RWPE2 (cell line): ENCODE results near the gene COL4A2.

Experiments
- ATAC-seq: fragments of 200-7000 bp; cut with Tn5 transposase; 3 replicates; pipeline ENCODE4 v1.9.1; 2021; ENCODE audit warnings: low read depth
- DNase-seq: peaks from one replicate; pipeline ENCODE4 v3.0.0-alpha.2; 2020; ENCODE audit warnings: low spot score
- H3K27ac ChIP-seq: fragments of 450-650 bp; 2 replicates; pipeline ENCODE4 v1.5.1; 2017; ENCODE audit warnings: mild to moderate bottlenecking; ENCODE audit not compliant: poor library complexity, severe bottlenecking
- H3K27me3 ChIP-seq: fragments of 250-450 bp; sonication (Bioruptor Pico); 2 replicates; pipeline ENCODE4 v1.5.1; 2021; ENCODE audit warnings: mild to moderate bottlenecking, moderate library complexity; ENCODE audit not compliant: insufficient read depth, poor library complexity, severe bottlenecking
- H3K36me3 ChIP-seq: fragments of 250-450 bp; sonication (Bioruptor Pico); 2 replicates; pipeline ENCODE4 v1.5.1; 2020; ENCODE audit warnings: low read depth, mild to moderate bottlenecking, moderate library complexity
- H3K4me1 ChIP-seq: fragments of 250-450 bp; sonication (Bioruptor Pico); 2 replicates; pipeline ENCODE4 v1.5.1; 2021; ENCODE audit warnings: mild to moderate bottlenecking, moderate library complexity; ENCODE audit not compliant: insufficient read depth, poor library complexity, severe bottlenecking
- H3K4me3 ChIP-seq: fragments of 250-450 bp; sonication (Bioruptor Pico); 2 replicates; pipeline ENCODE4 v1.5.1; 2021; ENCODE audit warnings: mild to moderate bottlenecking, moderate library complexity; ENCODE audit not compliant: severe bottlenecking
- H3K9me3 ChIP-seq: fragments of 250-450 bp; sonication (Bioruptor Pico); 2 replicates; pipeline ENCODE4 v1.5.1; 2021; ENCODE audit warnings: mild to moderate bottlenecking, moderate library complexity; ENCODE audit not compliant: severe bottlenecking
- TF ChIP-seq, protein P1 (sequence below): fragments of 450-650 bp; IDR thresholded peaks from one replicate; pipeline ENCODE4 v1.5.1; 2017; ENCODE audit warnings: mild to moderate bottlenecking, moderate library complexity; ENCODE audit not compliant: poor library complexity, severe bottlenecking

COL4A2 gene

DNA sequence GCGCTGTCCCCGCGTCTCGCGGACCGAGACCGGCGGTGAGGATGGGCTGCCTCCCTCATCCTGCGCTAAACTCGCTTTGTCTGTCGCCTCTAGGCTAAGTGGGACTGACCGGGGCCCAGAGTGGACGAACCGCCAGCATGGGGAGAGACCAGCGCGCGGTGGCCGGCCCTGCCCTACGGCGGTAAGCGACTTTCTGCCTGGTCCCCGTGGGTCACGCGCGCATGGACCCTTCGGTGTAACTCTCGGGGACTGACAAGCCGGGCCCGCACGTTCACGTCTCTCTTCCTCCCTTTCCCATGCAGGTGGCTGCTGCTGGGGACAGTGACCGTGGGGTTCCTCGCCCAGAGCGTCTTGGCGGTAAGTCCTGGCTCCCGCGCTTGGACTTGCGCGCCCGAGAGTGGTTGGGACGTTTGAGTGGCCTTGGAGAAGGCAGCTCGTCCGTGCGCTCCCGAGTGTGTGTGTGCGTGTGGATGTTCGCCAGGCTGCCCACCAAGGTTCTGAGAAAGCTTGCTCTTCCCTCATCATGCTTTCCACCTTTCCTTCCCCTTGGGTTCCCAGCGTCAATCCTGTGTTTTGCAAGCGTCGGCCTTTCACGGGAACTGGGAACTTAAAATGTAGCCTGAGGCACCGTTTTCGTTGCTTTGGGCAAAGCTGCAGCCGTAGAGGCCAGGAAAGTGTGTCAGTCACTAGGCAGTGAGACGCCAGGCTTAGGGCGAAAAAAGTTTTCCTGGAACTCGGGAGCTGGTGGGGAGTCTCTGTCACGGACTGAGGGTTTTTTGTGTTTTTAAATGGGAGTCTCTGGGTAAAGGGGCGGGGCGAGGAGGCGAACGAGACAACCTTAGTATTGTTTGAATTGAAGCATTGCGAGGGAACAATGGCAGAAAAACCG, 927 bp downstream of the COL4A2 start:
- no peaks in the 10 kb centered on the region for H3K9me3 ChIP-seq
- H3K4me1 ChIP-seq = peaks cover 35% of the 10 kb centered on the region
- TF ChIP-seq, protein P1, sequence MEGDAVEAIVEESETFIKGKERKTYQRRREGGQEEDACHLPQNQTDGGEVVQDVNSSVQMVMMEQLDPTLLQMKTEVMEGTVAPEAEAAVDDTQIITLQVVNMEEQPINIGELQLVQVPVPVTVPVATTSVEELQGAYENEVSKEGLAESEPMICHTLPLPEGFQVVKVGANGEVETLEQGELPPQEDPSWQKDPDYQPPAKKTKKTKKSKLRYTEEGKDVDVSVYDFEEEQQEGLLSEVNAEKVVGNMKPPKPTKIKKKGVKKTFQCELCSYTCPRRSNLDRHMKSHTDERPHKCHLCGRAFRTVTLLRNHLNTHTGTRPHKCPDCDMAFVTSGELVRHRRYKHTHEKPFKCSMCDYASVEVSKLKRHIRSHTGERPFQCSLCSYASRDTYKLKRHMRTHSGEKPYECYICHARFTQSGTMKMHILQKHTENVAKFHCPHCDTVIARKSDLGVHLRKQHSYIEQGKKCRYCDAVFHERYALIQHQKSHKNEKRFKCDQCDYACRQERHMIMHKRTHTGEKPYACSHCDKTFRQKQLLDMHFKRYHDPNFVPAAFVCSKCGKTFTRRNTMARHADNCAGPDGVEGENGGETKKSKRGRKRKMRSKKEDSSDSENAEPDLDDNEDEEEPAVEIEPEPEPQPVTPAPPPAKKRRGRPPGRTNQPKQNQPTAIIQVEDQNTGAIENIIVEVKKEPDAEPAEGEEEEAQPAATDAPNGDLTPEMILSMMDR = no peak
- DNase-seq (no peak), ATAC-seq (peak; percentile 2; the same call in 2 of the 3 replicates)
- H3K4me3 ChIP-seq = peak overlapping the region; percentile 69
- H3K36me3 ChIP-seq = peaks cover 43% of the 10 kb centered on the region
- peak overlapping the region; percentile 99 for H3K27ac ChIP-seq
- H3K27me3 ChIP-seq = no peaks in the 10 kb centered on the region

DNA sequence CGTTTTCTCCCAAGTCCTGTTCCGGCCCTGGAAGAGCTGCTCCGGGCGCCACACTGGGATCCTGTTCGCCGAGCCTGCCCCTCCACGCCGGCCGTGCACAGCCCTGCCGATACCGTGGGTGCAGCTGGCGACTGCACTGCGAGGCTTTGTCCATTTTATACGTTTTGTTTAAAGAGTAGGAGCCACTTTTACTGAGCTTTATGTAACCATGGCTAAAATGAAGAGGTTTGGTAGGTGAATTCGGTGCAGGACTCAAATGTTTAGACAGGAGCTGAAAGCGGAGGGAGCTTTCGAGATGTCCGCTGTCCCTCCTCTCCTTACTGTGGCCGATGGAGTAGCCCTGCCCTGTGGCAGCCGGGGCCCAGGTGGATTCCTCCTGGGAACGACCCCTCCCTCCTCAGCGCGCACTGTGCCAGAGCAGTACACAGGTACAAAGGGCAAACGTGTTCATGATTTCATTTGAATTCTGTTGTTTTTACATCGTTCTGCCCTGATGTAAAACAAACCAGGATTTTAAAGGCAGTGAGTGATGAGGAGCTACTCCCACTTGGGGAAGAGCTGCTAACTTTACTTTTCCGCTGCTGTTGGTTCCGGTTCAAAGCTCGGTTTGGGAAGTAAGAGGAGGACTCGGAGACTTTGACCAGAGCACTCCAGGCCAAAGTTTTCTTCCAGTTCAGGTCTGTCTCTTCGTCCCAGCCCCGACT, 1.7 kb downstream of the COL4A2 start:
- peaks cover 43% of the 10 kb centered on the region for H3K36me3 ChIP-seq
- ATAC-seq (peak; percentile 29), DNase-seq (no peak)
- H3K4me3 ChIP-seq = peak overlapping the region; percentile 69
- H3K9me3 ChIP-seq = no peaks in the 10 kb centered on the region
- TF ChIP-seq, protein P1 = no peak
- no peaks in the 10 kb centered on the region for H3K27me3 ChIP-seq
- peak overlapping the region; percentile 99 for H3K27ac ChIP-seq
- peaks cover 35% of the 10 kb centered on the region for H3K4me1 ChIP-seq

DNA sequence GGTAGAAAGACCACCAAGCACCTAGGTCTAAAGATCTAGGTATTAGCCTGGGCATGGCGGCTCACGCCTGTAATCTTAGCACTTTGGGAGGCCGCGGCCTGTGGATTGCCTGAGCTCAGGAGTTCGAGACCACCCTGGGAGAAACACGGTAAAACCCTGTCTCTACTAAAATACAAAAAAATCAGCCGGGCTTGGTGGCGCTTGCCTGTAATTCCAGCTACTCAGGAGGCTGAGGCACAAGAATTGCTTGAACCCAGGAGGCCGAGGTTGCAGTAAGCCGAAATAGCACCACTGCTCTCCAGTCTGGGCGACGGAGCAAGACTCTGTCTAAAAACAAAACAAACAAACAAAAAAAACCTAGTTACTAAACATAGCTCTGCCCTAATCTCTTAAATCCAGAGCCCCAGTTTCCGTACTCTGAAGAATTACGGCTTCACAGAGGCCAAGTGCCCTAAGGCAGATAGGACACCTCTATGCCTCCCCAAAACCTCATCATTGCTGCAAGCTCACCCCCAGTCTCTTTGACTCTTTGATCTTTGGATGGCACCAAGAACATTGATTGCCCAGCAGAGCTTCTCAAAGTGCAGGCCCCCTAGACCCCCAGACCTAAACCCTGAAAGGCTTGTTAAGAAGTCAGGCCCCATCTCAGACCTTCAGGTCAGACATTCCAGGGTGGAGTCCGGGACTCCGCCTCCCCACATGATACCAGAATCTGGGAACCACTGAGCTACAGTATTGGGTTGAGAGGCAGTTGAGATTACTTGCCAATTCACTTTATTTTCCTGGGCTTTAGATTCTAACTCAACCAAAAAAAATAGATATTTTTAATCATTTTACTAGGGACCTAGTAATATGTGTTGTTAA, 2.8 kb downstream of the COL4A2 start:
- TF ChIP-seq, protein P1 = no peak

DNA sequence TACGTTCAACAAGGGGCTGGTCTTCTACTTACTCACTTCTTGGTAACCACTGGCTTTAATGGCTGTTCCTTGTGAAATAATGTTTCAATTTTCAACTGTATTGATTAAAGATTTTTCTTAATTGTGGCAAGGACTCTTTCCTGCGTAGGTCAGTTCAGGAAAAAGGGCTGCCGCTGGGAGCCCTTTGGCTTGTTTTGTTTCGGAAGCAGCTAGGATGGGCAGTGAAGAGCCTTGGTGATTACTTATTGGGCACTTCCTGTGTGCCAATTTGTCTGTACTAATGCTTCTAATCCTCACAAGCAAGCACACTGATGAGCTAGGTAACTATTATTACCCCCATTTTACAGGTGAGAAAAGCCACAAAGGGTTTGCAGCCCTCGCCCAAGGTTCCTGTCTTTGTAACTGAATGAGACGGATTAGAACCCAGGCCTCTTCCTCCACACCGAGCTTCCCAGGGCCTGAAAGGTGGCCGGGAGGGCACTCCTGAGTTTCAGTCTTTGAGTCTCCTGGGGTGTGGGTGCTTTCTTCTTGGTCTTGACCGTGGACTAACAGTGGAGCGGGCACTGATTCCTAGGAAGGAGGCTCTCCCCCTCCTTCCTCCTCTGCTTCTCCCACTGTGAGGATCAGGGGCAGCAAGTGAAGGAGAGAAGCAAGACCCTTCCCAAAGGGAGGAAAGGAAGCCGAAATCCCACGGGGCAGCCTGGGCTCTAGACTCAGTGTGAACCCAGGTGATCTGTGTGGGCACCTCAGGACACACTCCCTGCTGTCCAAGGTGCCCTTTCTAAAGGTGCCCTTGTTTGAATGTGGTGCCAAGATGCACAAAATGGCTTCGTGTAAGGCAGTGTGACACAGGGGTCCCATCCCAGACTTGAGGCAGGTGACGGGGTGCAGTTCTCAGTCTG, 3.7 kb downstream of the COL4A2 start:
- ATAC-seq = no peak
- Histone ChIP-seq H3K27ac (peak overlapping the region; percentile 99), H3K4me3 (no peak overlapping the region), H3K4me1 (peaks cover 37% of the 10 kb centered on the region), H3K27me3 (no peaks in the 10 kb centered on the region), H3K36me3 (peaks cover 43% of the 10 kb centered on the region), H3K9me3 (no peaks in the 10 kb centered on the region)
- TF ChIP-seq, protein P1 = no peak
- no peak for DNase-seq

More for the DNA sequence above, 2.8 kb downstream of the COL4A2 start:
- Histone ChIP-seq H3K36me3 (peaks cover 43% of the 10 kb centered on the region), H3K27me3 (no peaks in the 10 kb centered on the region), H3K27ac (peak overlapping the region; percentile 99), H3K9me3 (no peaks in the 10 kb centered on the region), H3K4me1 (peaks cover 35% of the 10 kb centered on the region), H3K4me3 (peak overlapping the region; percentile 69)
- no peak for DNase-seq
- ATAC-seq = no peak
